ENCODE data around the gene YPEL4.

The YPEL4 gene

GRCh38 chr11:57632116-57632515 is 17.6 kb downstream of the YPEL4 start:
- H3K27ac ChIP-seq, result no peak overlapping the region
- no peak for DNase-seq (ENCODE audit: low spot score)
- TF ChIP-seq CTCF (IDR thresholded peaks at IDR 0.05), result no peak
- H3K4me3 ChIP-seq, result no peak overlapping the region

GRCh38 chr11:57630171-57630570 is 19.5 kb downstream of the YPEL4 start:
- Histone ChIP-seq H3K27ac (no peak overlapping the region), H3K4me3 (no peak overlapping the region)
- TF ChIP-seq CTCF (IDR thresholded peaks at IDR 0.05), result no peak
- DNase-seq (ENCODE audit: low spot score), result no peak

GRCh38 chr11:57626895-57627294 is 22.8 kb downstream of the YPEL4 start:
- Histone ChIP-seq H3K27ac (no peak overlapping the region), H3K4me3 (no peak overlapping the region)
- no peak for DNase-seq (ENCODE audit: low spot score)
- TF ChIP-seq CTCF (IDR thresholded peaks at IDR 0.05), result no peak

- no peak overlapping the region for H3K4me3 ChIP-seq
- TF ChIP-seq CTCF (IDR thresholded peaks at IDR 0.05), result no peak
- H3K27ac ChIP-seq, result no peak overlapping the region
- DNase-seq (ENCODE audit: low spot score), result no peak
These were observed 24.8 kb downstream of the YPEL4 start for GRCh38 chr11:57624864-57625263.

- Histone ChIP-seq H3K27ac (no peak overlapping the region), H3K4me3 (no peak overlapping the region)
- no peak for TF ChIP-seq CTCF (IDR thresholded peaks at IDR 0.05)
- DNase-seq (ENCODE audit: low spot score), result no peak
These were observed 27.4 kb downstream of the YPEL4 start for GRCh38 chr11:57622263-57622662.

GRCh38 chr11:57620467-57620866 is 29.2 kb downstream of the YPEL4 start:
- no peak for DNase-seq (ENCODE audit: low spot score)
- no peak overlapping the region for H3K4me3 ChIP-seq
- no peak overlapping the region for H3K27ac ChIP-seq
- TF ChIP-seq CTCF (IDR thresholded peaks at IDR 0.05), result no peak

GRCh38 chr11:57619331-57619730 is 30.4 kb downstream of the YPEL4 start:
- H3K4me3 ChIP-seq, result no peak overlapping the region
- DNase-seq (ENCODE audit: low spot score), result no peak
- no peak overlapping the region for H3K27ac ChIP-seq
- no peak for TF ChIP-seq CTCF (IDR thresholded peaks at IDR 0.05)
